ENCODE measurements around the gene GPC6.

The GPC6 gene

GRCh38 chr13:93621966-93622365 is 395.4 kb downstream of the GPC6 start:
- DNase-seq = no peak

- no peak for DNase-seq
Measured at GRCh38 chr13:93624311-93624777, 397.7 kb downstream of the GPC6 start.

- no peak for DNase-seq
Measured at GRCh38 chr13:93625536-93625935, 398.9 kb downstream of the GPC6 start.

GRCh38 chr13:93628136-93628797 is 401.7 kb downstream of the GPC6 start:
- no peak for DNase-seq

GRCh38 chr13:93635616-93636032 is 409.0 kb downstream of the GPC6 start:
- DNase-seq = no peak

- DNase-seq = no peak
Measured at GRCh38 chr13:93637852-93638251, 411.2 kb downstream of the GPC6 start.

GRCh38 chr13:93640452-93640851 is 413.8 kb downstream of the GPC6 start:
- DNase-seq = no peak

- no peak for DNase-seq
Measured at GRCh38 chr13:93646245-93646644, 419.6 kb downstream of the GPC6 start.

GRCh38 chr13:93649496-93649895 is 422.9 kb downstream of the GPC6 start:
- DNase-seq = no peak

- DNase-seq = no peak
Measured at GRCh38 chr13:93653776-93654175, 427.2 kb downstream of the GPC6 start.

- no peak for DNase-seq
Measured at GRCh38 chr13:93655154-93655553, 428.5 kb downstream of the GPC6 start.

GRCh38 chr13:93660391-93661063 is 433.9 kb downstream of the GPC6 start:
- DNase-seq = no peak

- DNase-seq = no peak
Measured at GRCh38 chr13:93670866-93671265, 444.3 kb downstream of the GPC6 start.

GRCh38 chr13:93672996-93673395 is 446.4 kb downstream of the GPC6 start:
- no peak for DNase-seq

GRCh38 chr13:93673885-93674284 is 447.3 kb downstream of the GPC6 start:
- no peak for DNase-seq

- no peak for DNase-seq
Measured at GRCh38 chr13:93674337-93674755, 447.7 kb downstream of the GPC6 start.

GRCh38 chr13:93680329-93680728 is 453.7 kb downstream of the GPC6 start:
- no peak for DNase-seq

GRCh38 chr13:93685900-93686299 is 459.3 kb downstream of the GPC6 start:
- DNase-seq = no peak

GRCh38 chr13:93686399-93686798 is 459.8 kb downstream of the GPC6 start:
- DNase-seq = no peak

GRCh38 chr13:93687261-93687660 is 460.7 kb downstream of the GPC6 start:
- DNase-seq = no peak

- no peak for DNase-seq
Measured at GRCh38 chr13:93689333-93689732, 462.7 kb downstream of the GPC6 start.

GRCh38 chr13:93690139-93690538 is 463.5 kb downstream of the GPC6 start:
- DNase-seq = no peak

GRCh38 chr13:93698016-93698613 is 471.5 kb downstream of the GPC6 start:
- DNase-seq = no peak

GRCh38 chr13:93700115-93700514 is 473.5 kb downstream of the GPC6 start:
- no peak for DNase-seq
